SK-N-SH treated with all-trans-retinoic acid at 6 μM for 48 hours (cell line): ENCODE results near the gene XPO5.

Source experiments
- ATAC-seq: fragments of 200-7000 bp; cut with Tn5 transposase; 3 replicates; pipeline ENCODE4 v1.9.1; 2020; ENCODE audit warnings: mild to moderate bottlenecking, moderate library complexity
- ARNTL ChIP-seq: fragments of 450-650 bp; formaldehyde crosslinking; IDR thresholded peaks from 2 replicates; pipeline ENCODE4 v1.5.0; 2020; ENCODE audit warnings: low read depth, mild to moderate bottlenecking, moderate library complexity, borderline replicate concordance
- BACH2 ChIP-seq: fragments of 250-450 bp; sonication (Bioruptor Pico); IDR thresholded peaks from 2 replicates; pipeline ENCODE4 v1.9.0; 2021; ENCODE audit warnings: mild to moderate bottlenecking, borderline replicate concordance
- CREB5 ChIP-seq: fragments of 250-450 bp; sonication (Bioruptor Pico); IDR thresholded peaks from 2 replicates; pipeline ENCODE4 v1.5.1; 2020; ENCODE audit warnings: low read depth, mild to moderate bottlenecking, moderate library complexity
- CSDC2 ChIP-seq: fragments of 250-450 bp; sonication (Bioruptor Pico); IDR thresholded peaks from 2 replicates; pipeline ENCODE4 v1.5.0; 2020; ENCODE audit warnings: mild to moderate bottlenecking, moderate library complexity
- CSRNP3 ChIP-seq: fragments of 250-450 bp; sonication (Bioruptor Pico); IDR thresholded peaks from 2 replicates; pipeline ENCODE4 v1.5.1; 2021; ENCODE audit warnings: mild to moderate bottlenecking, moderate library complexity
- ESRRG ChIP-seq: fragments of 250-450 bp; sonication (Bioruptor Pico); IDR thresholded peaks from 2 replicates; pipeline ENCODE4 v1.6.1; 2021; ENCODE audit warnings: mild to moderate bottlenecking
- GLIS3 ChIP-seq: fragments of 250-450 bp; sonication (Bioruptor Pico); IDR thresholded peaks from 2 replicates; pipeline ENCODE4 v1.5.0; 2020; ENCODE audit warnings: mild to moderate bottlenecking, moderate library complexity
- ISL1 ChIP-seq: fragments of 250-450 bp; sonication (Bioruptor Pico); IDR thresholded peaks from 2 replicates; pipeline ENCODE4 v2.1.2; 2022; ENCODE audit warnings: mild to moderate bottlenecking, moderate library complexity
- OSR1 ChIP-seq: fragments of 250-450 bp; sonication (Bioruptor Pico); IDR thresholded peaks from 2 replicates; pipeline ENCODE4 v1.8.0; 2022; ENCODE audit warnings: moderate library complexity, mild to moderate bottlenecking, inconsistent platforms
- PATZ1 ChIP-seq: fragments of 250-450 bp; sonication (Bioruptor Pico); IDR thresholded peaks from 2 replicates; pipeline ENCODE4 v1.8.0; 2020; ENCODE audit warnings: mild to moderate bottlenecking, moderate library complexity, borderline replicate concordance
- POU6F1 ChIP-seq: fragments of 250-450 bp; sonication (Bioruptor Pico); IDR thresholded peaks from 2 replicates; pipeline ENCODE4 v1.8.0; 2021; ENCODE audit warnings: low read depth, mild to moderate bottlenecking, moderate library complexity, borderline replicate concordance
- PPARA ChIP-seq: fragments of 250-450 bp; sonication (Bioruptor Pico); IDR thresholded peaks from 2 replicates; pipeline ENCODE4 v1.5.0; 2020; ENCODE audit warnings: mild to moderate bottlenecking, borderline replicate concordance
- RARB ChIP-seq: fragments of 250-450 bp; sonication (Bioruptor Pico); IDR thresholded peaks from 2 replicates; pipeline ENCODE4 v1.8.0; 2021; ENCODE audit warnings: mild to moderate bottlenecking, moderate library complexity
- SNAI2 ChIP-seq: fragments of 250-450 bp; sonication (Bioruptor Pico); IDR thresholded peaks from 2 replicates; pipeline ENCODE4 v1.5.0; 2020; ENCODE audit warnings: mild to moderate bottlenecking, moderate library complexity
- TCF4 ChIP-seq: fragments of 250-450 bp; sonication (Bioruptor Pico); IDR thresholded peaks from 2 replicates; pipeline ENCODE4 v1.8.0; 2021; ENCODE audit warnings: mild to moderate bottlenecking, moderate library complexity, borderline replicate concordance
- TOX ChIP-seq: fragments of 250-450 bp; sonication (Bioruptor Pico); IDR thresholded peaks from 2 replicates; pipeline ENCODE4 v1.8.0; 2021; ENCODE audit warnings: mild to moderate bottlenecking, moderate library complexity, borderline replicate concordance
- TSHZ2 ChIP-seq: fragments of 250-450 bp; sonication (Bioruptor Pico); IDR thresholded peaks from 2 replicates; pipeline ENCODE4 v1.5.0; 2020; ENCODE audit warnings: mild to moderate bottlenecking, moderate library complexity
- ZC3H10 ChIP-seq: fragments of 250-450 bp; sonication (Bioruptor Pico); IDR thresholded peaks from 2 replicates; pipeline ENCODE4 v1.5.1; 2021; ENCODE audit warnings: mild to moderate bottlenecking, moderate library complexity
- ZFP3 ChIP-seq: fragments of 250-450 bp; sonication (Bioruptor Pico); IDR thresholded peaks from 2 replicates; pipeline ENCODE4 v1.5.0; 2020; ENCODE audit warnings: mild to moderate bottlenecking, moderate library complexity
- ZFP30 ChIP-seq: fragments of 450-650 bp; formaldehyde crosslinking; IDR thresholded peaks from 2 replicates; pipeline ENCODE4 v1.5.0; 2022; ENCODE audit warnings: mild to moderate bottlenecking, moderate library complexity
- ZNF565 ChIP-seq: fragments of 450-650 bp; formaldehyde crosslinking; conservative IDR thresholded peaks from 2 replicates; pipeline ENCODE4 v1.5.0; 2020; ENCODE audit warnings: low read depth, mild to moderate bottlenecking, moderate library complexity
- ZNF70 ChIP-seq: fragments of 450-650 bp; formaldehyde crosslinking; IDR thresholded peaks from 2 replicates; pipeline ENCODE4 v1.5.0; 2020; ENCODE audit warnings: mild to moderate bottlenecking, moderate library complexity
- ZNF8 ChIP-seq: fragments of 450-650 bp; formaldehyde crosslinking; IDR thresholded peaks from 2 replicates; pipeline ENCODE4 v1.5.0; 2020; ENCODE audit warnings: mild to moderate bottlenecking, moderate library complexity

Gene XPO5

GRCh38 chr6:43505718-43506117, 70.1 kb downstream of the XPO5 start:
- no peak for TF ChIP-seq TOX (CRISPR knock-in tag)
- TF ChIP-seq ZFP3 (CRISPR knock-in tag) = no peak
- TF ChIP-seq OSR1 (CRISPR knock-in tag) = no peak
- no peak for TF ChIP-seq TSHZ2 (CRISPR knock-in tag)
- no peak for TF ChIP-seq RARB (CRISPR knock-in tag)
- TF ChIP-seq PATZ1 (CRISPR knock-in tag) = no peak
- no peak for TF ChIP-seq ZNF565 (CRISPR knock-in tag)
- no peak for TF ChIP-seq SNAI2 (CRISPR knock-in tag)
- no peak for TF ChIP-seq CSDC2 (CRISPR knock-in tag)
- TF ChIP-seq CSRNP3 (CRISPR knock-in tag) = no peak
- TF ChIP-seq CREB5 = no peak
- TF ChIP-seq ZNF8 (CRISPR knock-in tag) = no peak
- TF ChIP-seq ZNF70 (CRISPR knock-in tag) = no peak
- no peak for TF ChIP-seq TCF4 (CRISPR knock-in tag)
- TF ChIP-seq ARNTL (CRISPR knock-in tag) = no peak
- TF ChIP-seq ISL1 (CRISPR knock-in tag) = no peak
- ATAC-seq = no peak

- ATAC-seq = no peak
- no peak for TF ChIP-seq ESRRG (CRISPR knock-in tag)
- no peak for TF ChIP-seq ZC3H10
- no peak for TF ChIP-seq ZNF565 (CRISPR knock-in tag)
- TF ChIP-seq SNAI2 (CRISPR knock-in tag) = no peak
- TF ChIP-seq ZNF8 (CRISPR knock-in tag) = no peak
- no peak for TF ChIP-seq PPARA
- no peak for TF ChIP-seq CSRNP3 (CRISPR knock-in tag)
- no peak for TF ChIP-seq ZFP30 (CRISPR knock-in tag)
- TF ChIP-seq BACH2 (CRISPR knock-in tag) = no peak
- no peak for TF ChIP-seq GLIS3 (CRISPR knock-in tag)
Observed at GRCh38 chr6:43504756-43505593, 70.9 kb downstream of the XPO5 start.

- no peak for ATAC-seq
- TF ChIP-seq BACH2 (CRISPR knock-in tag) (no peak), ZFP3 (CRISPR knock-in tag) (no peak), ESRRG (CRISPR knock-in tag) (no peak), GLIS3 (CRISPR knock-in tag) (no peak), TCF4 (CRISPR knock-in tag) (no peak), ZNF70 (CRISPR knock-in tag) (no peak), POU6F1 (CRISPR knock-in tag) (no peak), CREB5 (no peak), TOX (CRISPR knock-in tag) (no peak), CSRNP3 (CRISPR knock-in tag) (no peak), CSDC2 (CRISPR knock-in tag) (no peak), ISL1 (CRISPR knock-in tag) (no peak), ARNTL (CRISPR knock-in tag) (no peak)
Observed at GRCh38 chr6:43503443-43503842, 72.4 kb downstream of the XPO5 start.
